Bronchus fibroblast of lung (primary cell): Measurements from ENCODE around the gene KIRREL2. TPM values are rescaled to one million over a fixed set of nuclear protein-coding genes. Genes with fewer than 3 reads are reported as not detected.

Experiments used
- total RNA-seq: library from RNA; depleted of rRNA; stranded (reverse); fragments of >200 nt; gene quantifications from 2 replicates; pipeline ENCODE4 v1.2.3, GENCODE V29; 2015

Gene KIRREL2
- under 0.01 TPM in 2 replicates for total RNA-seq

DNA sequence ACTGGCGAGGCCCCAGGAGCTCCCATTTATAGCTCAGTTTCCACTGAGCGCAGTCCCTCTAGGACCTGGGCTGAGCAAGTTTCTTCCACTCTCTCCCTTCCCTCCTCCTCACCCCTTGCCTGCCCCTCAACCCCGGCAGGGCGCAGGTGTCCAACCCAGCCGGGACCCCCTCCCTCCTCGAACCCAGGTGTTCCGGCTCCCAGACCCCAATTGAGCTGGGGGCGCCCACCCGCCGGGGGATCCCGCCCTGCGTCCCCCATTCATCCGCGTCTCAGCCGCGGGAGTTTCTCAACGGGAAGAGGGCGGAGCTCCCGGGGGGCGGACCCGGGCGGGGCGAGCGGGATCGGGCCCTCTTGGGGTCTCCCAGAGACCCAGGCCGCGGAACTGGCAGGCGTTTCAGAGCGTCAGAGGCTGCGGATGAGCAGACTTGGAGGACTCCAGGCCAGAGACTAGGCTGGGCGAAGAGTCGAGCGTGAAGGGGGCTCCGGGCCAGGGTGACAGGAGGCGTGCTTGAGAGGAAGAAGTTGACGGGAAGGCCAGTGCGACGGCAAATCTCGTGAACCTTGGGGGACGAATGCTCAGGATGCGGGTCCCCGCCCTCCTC is at the start of gene KIRREL2:
TSS of gene KIRREL2 (plus strand) at position 366 of the 604 bp plus-strand sequence. CDS start at position 575, 209 bp downstream.

DNA sequence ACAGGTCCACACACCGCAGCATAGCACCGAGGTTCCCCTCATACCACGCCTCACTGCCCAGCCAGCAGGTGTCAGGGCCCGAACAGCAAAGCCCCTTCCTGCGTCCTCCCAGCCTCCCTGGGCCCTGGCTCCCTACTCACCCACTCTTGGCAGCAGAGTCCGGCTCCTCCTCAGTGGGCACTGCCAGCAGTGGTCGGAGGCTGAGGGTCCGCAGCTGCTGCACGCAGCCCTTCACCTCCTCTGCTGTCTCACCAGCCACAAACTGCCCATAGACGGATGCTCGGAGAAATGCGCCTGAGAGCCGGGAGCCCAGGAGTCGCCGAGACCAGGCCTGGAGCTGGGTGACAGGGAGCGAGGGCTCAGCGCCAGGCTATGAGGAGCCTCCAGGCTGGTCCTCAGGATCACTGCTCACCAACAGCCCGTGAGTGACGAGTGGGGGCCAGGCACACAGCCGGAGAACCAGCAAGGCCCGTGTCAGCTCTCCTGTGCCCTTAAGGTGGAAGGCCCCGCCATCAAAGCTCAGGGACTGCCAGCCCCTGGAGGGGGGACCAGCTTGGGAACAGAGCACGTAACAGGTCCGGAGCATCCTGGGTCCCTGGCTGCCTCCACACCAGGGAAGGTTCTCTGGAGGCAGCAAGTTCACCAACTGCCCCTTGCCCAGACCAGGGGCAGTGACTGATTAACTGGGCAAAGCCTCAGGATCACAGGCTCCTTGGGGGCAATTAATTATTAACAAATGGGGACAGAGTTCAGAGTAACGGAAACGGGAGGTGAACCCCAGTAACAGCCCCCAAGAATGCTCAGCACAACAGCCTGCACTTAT is 44.3 kb upstream of the KIRREL2 start, which contains the start of gene PRODH2:
TSS of gene PRODH2 (minus strand) at position 626 of the 823 bp plus-strand sequence. CDS start at position 586, 40 bp downstream.

DNA sequence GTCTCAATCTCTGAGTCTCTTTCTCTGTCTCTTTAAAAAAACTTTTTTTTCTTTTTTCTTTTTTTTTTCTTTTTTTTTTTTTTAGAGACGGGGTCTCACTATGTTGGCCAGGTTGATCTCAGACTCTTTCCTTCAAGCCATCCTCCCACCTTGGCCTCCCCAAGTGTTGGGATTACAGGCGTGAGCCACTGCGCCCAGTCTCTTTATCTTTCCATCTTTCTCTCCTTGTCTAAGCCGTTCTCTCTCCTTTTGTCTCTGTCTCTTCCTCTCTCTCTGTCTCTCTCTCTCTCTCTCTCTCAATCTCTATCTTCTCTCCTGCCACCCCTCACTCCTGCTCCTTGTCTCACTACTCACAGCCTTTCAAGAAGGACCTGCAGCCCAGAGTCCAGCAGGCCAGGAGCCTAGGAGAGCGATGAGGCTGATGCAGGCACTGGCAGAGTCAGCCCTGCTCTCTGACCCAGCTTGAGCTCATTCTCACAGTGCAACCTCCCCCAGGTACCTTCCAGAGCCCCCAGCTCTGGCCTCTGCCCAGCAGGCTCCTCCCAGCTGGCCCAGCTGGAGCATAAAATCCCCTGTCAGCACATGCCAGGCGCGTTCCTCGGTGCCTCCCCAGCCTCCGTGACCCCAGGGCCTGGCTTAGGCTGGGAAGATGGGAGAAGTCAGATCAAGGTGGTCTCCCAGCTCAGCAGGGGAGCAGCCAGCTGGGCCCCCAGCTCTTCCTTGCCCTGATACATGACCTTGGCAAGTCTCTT is 4.5 kb upstream of the KIRREL2 start, which contains the start of gene NPHS1:
TSS of gene NPHS1 (minus strand) at position 476 of the 752 bp plus-strand sequence. CDS start 667 bp downstream, outside the sequence.

DNA sequence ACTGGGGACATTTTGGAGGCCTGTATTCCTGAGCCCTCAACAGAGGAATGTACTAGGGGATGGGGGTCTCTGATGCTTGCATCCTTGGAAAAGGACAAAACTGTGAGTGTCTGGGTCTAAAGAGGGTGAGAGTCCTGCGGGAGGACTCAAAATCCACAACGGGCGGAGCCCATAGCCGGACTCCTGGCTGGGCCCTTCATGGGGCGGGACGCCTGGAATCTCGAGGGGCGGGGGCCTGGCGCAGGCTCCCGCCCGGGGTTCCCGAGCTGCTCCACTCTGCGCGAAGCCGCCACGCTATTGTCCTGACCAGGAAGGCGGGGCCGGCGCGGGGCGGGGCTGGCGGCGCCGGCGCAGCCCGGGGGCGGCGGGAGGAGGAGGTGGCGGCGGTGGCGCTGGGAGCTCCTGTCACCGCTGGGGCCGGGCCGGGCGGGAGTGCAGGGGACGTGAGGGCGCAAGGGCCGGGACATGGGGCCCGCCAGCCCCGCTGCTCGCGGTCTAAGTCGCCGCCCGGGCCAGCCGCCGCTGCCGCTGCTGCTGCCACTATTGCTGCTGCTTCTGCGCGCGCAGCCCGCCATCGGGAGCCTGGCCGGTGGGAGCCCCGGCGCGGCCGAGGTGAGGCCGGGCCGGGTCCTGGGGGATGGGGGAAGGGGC is 11.6 kb downstream of the KIRREL2 start, which contains the start of gene APLP1:
TSS of gene APLP1 (plus strand) at position 403 of the 651 bp plus-strand sequence. CDS start at position 466, 63 bp downstream.

DNA sequence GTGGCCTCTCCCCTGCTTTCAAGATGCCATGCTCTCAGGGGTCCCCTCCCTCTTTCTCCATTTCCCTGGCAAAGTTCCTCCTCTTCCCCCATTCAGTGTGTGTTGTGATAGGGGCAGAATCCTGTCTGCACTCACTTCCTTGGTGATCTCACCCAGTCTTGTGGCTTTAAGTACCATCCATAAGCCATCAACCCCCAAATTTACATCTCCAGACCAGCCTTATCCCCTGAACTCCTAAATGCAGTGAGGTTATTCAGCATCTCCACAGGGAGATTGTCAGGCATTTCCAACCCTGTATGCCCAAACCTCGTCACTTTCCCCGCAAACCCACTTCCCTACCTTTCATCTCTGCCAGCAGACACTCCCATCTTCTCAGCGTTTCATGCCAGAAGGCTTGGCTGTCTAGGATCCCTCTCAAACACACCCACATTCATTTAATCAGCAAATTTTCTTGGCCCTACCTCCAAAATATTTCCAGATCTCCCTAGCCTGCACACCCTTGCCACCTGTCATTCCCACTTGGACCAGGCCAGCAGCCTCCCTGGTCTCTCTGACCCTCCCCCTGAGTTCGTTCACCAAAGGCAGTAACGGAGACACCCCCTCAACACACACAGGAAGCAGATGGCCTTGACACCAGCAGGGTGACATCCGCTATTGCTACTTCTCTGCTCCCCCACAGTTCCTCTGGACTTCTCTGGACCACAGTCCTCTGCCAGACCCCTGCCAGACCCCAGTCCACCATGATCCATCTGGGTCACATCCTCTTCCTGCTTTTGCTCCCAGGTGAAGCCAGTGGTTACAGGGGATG is 45.3 kb downstream of the KIRREL2 start, which contains the start of gene HCST:
TSS of gene HCST (plus strand) at position 676 of the 808 bp plus-strand sequence. CDS start at position 741, 65 bp downstream.

DNA sequence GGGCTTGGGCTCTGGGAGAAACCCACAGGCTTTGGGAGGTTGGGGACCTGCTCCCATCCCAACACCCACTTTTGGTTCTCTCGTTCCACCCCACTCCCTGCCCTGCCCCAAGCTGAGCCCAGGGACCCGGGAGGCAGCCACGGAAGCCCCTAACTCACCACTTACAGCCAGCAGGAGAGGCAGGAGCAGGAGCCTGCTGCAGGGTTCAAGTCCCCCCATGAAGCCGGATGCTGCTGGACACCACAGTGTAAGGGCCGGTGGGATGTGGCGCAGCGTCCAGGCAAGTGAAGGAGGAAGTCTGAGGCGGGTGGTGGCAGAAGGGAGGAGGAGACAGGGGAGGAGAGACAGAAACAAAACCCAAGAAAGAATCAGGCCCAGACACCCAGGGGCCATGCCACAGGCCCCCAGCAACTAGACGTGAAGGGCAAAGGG is 51.3 kb downstream of the KIRREL2 start, which contains the start of gene TYROBP:
TSS of gene TYROBP (minus strand) at position 286 of the 432 bp plus-strand sequence. CDS start at position 219, 67 bp downstream.

Other genes starting within 250 kb of the KIRREL2 start
- gene HAUS5, start 244.2 kb upstream of the KIRREL2 start, total RNA-seq = 13.7 and 17.0 TPM in 2 replicates
- 99.4 and 108 TPM in 2 replicates for gene RBM42, start 227.9 kb upstream of the KIRREL2 start, total RNA-seq
- 0.89 and 1.5 TPM in 2 replicates for gene ETV2, start 215.2 kb upstream of the KIRREL2 start, total RNA-seq
- gene COX6B1, start 208.6 kb upstream of the KIRREL2 start, total RNA-seq = 752 and 847 TPM in 2 replicates
- gene UPK1A, start 190.4 kb upstream of the KIRREL2 start, total RNA-seq = not detected in 2 replicates
- not detected in 2 replicates for gene ZBTB32, start 152.4 kb upstream of the KIRREL2 start, total RNA-seq
- gene KMT2B, start 138.9 kb upstream of the KIRREL2 start, total RNA-seq = 9.2 and 12.0 TPM in 2 replicates
- 19.0 and 26.1 TPM in 2 replicates for gene IGFLR1, start 114.5 kb upstream of the KIRREL2 start, total RNA-seq
- 7.3 and 15.8 TPM in 2 replicates for gene U2AF1L4, start 111.5 kb upstream of the KIRREL2 start, total RNA-seq
- 45.3 and 47.9 TPM in 2 replicates for gene PSENEN, start 111.3 kb upstream of the KIRREL2 start, total RNA-seq
- gene LIN37, start 108.3 kb upstream of the KIRREL2 start, total RNA-seq = 15.3 TPM in 2 replicates
- gene HSPB6, start 99.9 kb upstream of the KIRREL2 start, total RNA-seq = 20.1 and 22.5 TPM in 2 replicates
- gene PROSER3, start 98.7 kb upstream of the KIRREL2 start, total RNA-seq = 8.1 and 8.5 TPM in 2 replicates
- gene ARHGAP33, start 81.3 kb upstream of the KIRREL2 start, total RNA-seq = 6.5 and 14.1 TPM in 2 replicates
- not detected in 2 replicates for gene PRODH2, start 44.1 kb upstream of the KIRREL2 start, total RNA-seq
- not detected in 2 replicates for gene NPHS1, start 4.4 kb upstream of the KIRREL2 start, total RNA-seq
- 2.4 and 5.9 TPM in 2 replicates for gene APLP1, start 11.7 kb downstream of the KIRREL2 start, total RNA-seq
- gene NFKBID, start 43.6 kb downstream of the KIRREL2 start, total RNA-seq = 3.0 and 3.4 TPM in 2 replicates
- not detected in 2 replicates for gene HCST, start 45.6 kb downstream of the KIRREL2 start, total RNA-seq
- gene TYROBP, start 51.4 kb downstream of the KIRREL2 start, total RNA-seq = not detected in 2 replicates
- 3.9 and 6.1 TPM in 2 replicates for gene LRFN3, start 79.5 kb downstream of the KIRREL2 start, total RNA-seq
- 20.0 and 20.5 TPM in 2 replicates for gene SDHAF1, start 138.3 kb downstream of the KIRREL2 start, total RNA-seq
- 0.15 and 0.17 TPM in 2 replicates for gene SYNE4, start 151.9 kb downstream of the KIRREL2 start, total RNA-seq
- 23.7 and 29.6 TPM in 2 replicates for gene ALKBH6, start 157.3 kb downstream of the KIRREL2 start, total RNA-seq
- gene CLIP3, start 176.0 kb downstream of the KIRREL2 start, total RNA-seq = 5.5 and 6.7 TPM in 2 replicates
- gene THAP8, start 197.4 kb downstream of the KIRREL2 start, total RNA-seq = 7.6 and 7.7 TPM in 2 replicates
- 12.2 and 12.9 TPM in 2 replicates for gene WDR62, start 198.0 kb downstream of the KIRREL2 start, total RNA-seq